ENCODE data around the gene TEX52.

- no peak for TF ChIP-seq CTCF (IDR thresholded peaks at IDR 0.05)
- no peak for TF ChIP-seq POLR2A (IDR thresholded peaks at IDR 0.05)
- no peak for TF ChIP-seq EP300 (IDR thresholded peaks at IDR 0.05; ENCODE audit: low read depth)
Observed at GRCh38 chr12:2832550-2833127, 24.2 kb downstream of the TEX52 start.
